HG03064 (cell line): Measurements from ENCODE around the gene ABCA4.

ENCODE experiments used
- ATAC-seq: cut with Tn5 transposase; IDR thresholded peaks from one replicate; pipeline ENCODE4 v1.9.1; 2021; ENCODE audit warnings: low read depth; ENCODE audit not compliant: unreplicated experiment

ABCA4 gene

DNA sequence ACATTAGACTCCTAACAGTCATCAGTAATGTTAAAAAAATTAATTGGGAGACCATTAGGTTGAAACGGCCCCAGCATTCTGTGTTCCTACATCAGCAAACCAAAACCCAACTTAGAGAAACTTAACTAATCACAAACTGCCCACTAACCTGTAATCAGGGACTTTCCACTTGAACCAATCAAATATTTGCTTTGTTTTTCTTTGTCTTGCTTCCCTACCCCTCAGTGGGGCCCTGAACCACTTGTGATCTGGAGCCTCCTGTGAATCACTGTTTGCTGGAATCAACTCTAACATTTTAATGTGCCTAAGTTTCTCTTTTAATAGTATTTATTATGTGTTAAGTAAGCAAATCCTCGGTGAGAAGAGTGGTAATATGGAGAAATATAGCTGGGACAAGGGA, 64.0 kb downstream of the ABCA4 start:
- no peak for ATAC-seq

DNA sequence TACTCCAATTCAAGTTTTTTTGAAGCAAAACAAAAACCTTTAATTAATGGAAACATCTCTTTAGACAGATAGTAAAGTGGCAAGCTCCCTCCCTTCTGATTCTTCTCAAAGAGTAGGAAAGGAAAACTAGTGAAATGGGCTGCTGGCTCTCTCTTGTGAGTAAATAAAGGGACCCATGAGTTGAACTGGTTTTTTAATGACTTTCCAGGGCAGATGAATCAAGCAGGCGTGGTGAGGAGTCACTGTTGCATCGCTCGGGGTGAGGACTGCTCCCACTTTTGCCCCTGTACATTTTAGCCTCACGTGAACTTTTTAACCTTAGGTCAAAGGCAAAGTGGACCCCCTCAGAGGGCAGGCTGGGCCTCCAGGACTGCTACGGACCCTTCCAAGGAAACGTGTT, 64.8 kb downstream of the ABCA4 start:
- ATAC-seq = no peak

- ATAC-seq = no peak
Observed at GRCh38 chr1:94055459-94056122, 65.4 kb downstream of the ABCA4 start.

GRCh38 chr1:94050675-94051074, 70.3 kb downstream of the ABCA4 start:
- ATAC-seq = no peak

GRCh38 chr1:94050254-94050653, 70.7 kb downstream of the ABCA4 start:
- ATAC-seq = no peak

GRCh38 chr1:94049791-94050190, 71.2 kb downstream of the ABCA4 start:
- ATAC-seq = no peak

DNA sequence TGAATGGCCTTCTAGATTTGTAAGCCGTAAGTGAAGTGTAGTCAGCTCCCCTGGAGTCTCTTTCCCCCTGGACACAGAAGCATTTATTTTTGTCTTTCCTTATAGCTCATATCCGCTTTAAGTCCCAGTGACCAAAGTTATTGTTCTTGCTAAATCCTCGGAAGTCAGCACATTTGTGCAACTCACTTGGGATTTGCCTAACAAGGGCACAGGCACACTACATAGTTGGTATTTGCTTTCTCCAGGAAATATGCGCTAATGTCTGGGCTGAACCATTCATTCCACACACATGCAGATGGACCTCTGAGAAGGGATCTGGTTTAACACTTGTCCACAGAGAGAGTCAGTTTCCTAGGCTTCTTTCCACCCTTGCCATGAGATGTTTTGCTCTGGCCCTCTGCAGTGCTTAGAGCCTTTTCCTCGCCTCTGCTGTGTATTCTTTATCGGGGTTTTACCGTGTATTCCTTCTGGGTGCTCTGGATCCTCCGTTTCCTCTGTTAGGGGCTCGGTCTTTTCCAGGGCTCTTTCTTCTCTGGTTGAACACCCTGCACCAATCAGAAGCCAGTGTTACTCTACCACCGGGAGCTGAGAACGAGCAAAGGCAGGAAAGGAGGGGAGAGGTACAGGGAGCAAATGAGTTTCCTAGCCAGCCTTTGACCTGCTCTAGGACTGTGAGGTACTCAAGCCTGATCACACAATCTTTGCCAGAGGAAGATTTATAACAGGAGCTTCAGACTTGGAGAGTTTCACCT, 72.4 kb downstream of the ABCA4 start:
- no peak for ATAC-seq

- no peak for ATAC-seq
Observed at GRCh38 chr1:94047949-94048348, 73.0 kb downstream of the ABCA4 start.

DNA sequence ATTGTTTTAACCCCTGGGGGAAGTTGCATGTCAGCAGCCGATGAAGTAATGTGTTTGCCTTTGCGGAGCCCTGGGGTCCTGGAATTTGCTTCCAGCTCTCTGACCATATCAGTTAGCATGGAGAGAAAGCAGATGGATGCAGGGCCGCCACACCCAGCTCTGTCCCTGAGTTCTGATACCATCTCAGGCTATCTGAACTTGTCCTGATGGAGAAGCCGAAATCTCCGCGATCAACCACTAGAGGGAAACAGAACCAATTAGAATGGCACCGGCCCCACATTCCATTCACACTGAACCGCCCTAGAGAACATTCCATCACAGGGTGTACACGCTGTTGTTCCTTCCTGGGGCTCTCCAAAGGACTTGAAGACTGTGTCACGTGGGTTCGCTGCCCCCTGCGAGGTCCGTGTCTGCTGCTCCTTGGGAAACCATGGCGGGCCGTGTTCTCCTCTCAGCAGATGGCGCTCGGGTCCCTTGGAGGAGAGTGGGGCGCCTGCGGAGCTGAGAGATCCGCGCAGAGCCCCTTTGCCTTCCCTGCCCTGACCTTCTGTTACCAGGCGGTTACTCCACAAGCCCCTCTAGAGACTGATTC, 75.4 kb downstream of the ABCA4 start:
- no peak for ATAC-seq

DNA sequence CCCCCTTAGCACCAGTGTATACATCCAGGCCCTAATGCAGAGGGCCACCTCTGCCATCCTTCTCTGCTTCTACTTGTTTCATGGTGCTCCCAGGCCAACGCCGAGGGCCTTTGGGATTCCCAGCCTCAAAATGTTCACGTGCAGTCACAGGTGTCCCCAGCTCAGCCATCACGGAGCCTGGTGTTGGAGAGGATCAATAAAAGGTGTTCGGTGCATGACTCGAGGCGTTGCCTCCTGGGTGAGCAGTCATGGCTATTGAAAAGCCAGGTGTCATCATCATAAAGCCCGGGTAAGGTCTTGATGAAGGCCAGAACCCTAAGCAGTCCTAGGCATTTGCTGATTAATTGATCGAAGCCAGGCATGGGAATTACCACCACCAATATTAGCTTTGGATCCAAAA, 76.1 kb downstream of the ABCA4 start:
- no peak for ATAC-seq

- no peak for ATAC-seq
Observed at GRCh38 chr1:94044290-94044790, 76.6 kb downstream of the ABCA4 start.

DNA sequence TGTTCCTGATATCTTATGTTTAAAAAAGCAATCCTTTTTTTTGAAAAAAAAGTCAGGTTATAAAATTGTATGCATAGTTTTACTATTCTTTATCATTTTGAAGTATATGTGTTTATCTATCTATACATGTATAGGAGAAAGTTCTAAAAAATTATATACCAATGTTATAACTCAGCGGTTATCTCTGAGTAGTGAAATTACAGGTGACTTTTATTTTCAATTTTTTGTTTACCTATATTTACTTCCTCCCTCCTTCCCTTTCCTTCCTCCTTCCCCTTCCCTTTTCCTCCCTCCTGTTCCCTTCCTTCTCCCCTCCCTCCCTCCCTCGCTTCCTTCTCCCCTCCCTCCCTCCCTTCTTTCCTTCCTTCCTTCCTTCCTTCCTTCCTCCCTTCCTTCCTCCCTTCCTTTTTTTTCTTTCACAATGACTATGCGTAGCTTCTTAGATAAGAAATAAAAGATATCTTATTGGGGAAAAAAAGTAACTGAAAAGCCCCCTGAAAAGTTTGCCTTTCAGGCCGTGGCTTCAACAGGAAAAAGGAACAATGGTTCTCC, 77.1 kb downstream of the ABCA4 start:
- no peak for ATAC-seq

DNA sequence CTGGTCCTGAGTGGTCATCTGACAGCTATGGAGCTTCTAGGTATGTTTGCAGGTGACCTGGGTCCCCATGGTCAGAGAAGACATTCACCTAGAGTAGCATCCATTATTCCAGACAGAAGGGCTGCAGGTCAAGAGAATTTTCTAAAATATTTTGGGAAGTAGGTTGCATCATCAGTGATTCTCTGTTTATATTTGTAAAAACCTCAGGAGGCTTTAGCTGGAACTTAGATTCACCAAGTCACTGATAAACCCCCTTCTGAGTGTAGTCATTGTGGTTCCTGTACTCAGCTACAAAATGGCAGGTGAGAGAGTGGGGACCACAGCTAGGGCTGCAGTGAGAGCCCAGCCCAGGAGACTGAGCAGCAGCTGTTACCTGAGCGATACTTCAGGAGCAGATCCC, 78.6 kb downstream of the ABCA4 start:
- ATAC-seq = no peak

GRCh38 chr1:94039871-94040569, 80.9 kb downstream of the ABCA4 start:
- ATAC-seq = no peak

DNA sequence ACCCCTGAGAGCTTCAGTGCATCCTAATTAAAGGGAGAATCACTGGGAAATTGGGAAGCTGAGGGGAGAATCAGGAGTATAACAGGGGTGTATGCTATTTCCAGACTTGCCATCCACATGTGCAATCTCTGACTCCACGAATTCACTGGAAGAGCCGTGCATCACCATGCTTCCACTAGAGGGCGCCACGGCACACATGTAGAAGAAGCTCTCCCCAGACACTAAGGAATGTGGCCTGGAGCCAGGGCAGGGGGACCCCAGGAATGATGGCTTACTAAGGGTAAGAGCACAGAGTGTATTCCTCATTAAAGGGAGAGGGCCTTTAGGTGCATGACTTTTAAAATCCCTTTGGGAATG, 81.5 kb downstream of the ABCA4 start:
- ATAC-seq = no peak

- ATAC-seq = no peak
Observed at GRCh38 chr1:94038511-94038910, 82.4 kb downstream of the ABCA4 start.

GRCh38 chr1:94037392-94038229, 83.3 kb downstream of the ABCA4 start:
- ATAC-seq = no peak

DNA sequence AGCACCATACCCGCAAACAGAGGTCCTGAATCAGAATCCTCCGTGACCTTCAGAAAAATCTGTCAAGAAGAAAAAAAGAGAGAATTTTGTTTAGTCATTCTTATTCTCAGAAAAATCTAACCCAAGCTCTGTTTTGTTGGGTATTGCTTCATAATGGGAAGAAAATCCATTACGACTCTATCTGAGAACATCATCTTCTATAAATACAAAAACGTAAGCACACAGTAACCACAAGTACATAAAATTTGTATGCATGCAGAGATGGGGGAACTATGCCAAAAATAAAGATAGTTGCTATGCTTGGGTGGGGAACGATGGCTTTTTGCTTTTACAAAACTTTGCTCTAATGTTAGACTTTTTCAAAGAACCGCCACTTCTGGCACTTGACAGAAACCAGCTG, 84.2 kb downstream of the ABCA4 start:
- ATAC-seq = no peak

GRCh38 chr1:94033849-94034248, 87.1 kb downstream of the ABCA4 start:
- no peak for ATAC-seq

- no peak for ATAC-seq
Observed at GRCh38 chr1:94032637-94033036, 88.3 kb downstream of the ABCA4 start.
